Measurements from ENCODE around the gene ZW10. TPM values are rescaled to one million over a fixed set of nuclear protein-coding genes. Genes with fewer than 3 reads are reported as not detected.
A peak's percentile ranks its signal among the peaks of the same experiment; 100 is the strongest.
"Not testable (repeated sequence)": the region's sequence is repeated elsewhere in the genome, so short reads cannot be mapped to it uniquely, and the experiment has no call there.

ZW10 gene
- total RNA-seq, 1 experiment from 2014 or later: 9.9 TPM

DNA sequence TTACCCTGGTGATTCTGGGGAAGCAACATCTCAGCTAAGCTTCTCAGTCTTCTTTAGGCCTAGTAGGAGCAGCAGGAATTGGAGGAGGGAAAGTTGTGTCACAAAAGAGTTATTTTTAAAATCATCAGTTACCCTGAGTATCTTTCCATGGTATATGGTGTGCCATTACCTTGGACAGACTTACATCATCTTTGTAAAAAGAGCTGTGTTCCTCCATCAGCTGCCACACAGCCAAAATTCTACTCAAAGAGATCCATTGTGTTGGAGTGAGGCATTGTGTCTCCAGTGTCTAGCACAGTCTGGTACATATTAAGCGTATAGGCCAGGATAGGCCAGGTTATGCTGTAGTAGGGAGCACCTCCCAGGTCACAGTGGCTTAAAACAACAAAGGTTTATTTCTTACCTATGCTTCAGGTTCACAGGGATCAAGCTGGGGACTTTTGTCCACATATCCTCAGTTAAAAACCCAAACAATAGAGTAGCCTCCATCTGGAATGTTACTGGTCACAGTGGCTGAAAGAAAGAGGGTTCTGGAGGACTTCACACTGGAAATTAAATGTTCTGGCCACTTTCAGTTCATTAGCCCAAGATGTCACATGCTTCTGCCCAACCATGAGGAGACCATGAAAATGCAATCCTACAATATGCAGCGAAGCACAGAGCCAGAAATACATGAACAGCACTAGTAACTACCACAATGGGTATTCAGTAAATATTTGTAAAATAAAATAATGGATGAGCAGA, 57.4 kb downstream of the ZW10 start:
- in situ Hi-C loops (cut with HindIII; ENCODE audit: low pct_unique_long_range_greater_than_20kb, low sequenced_read_pairs): no loop called here

GRCh38 chr11:113715273-113715672, 58.2 kb downstream of the ZW10 start:
- in situ Hi-C loops (cut with HindIII; ENCODE audit: low pct_unique_long_range_greater_than_20kb, low sequenced_read_pairs): no loop called here
- no peak for DNase-seq (ENCODE audit: low read depth)

More for the DNA sequence above, 57.4 kb downstream of the ZW10 start:
- no peak for DNase-seq (ENCODE audit: low read depth)

- in situ Hi-C loops (cut with HindIII; ENCODE audit: low pct_unique_long_range_greater_than_20kb, low sequenced_read_pairs): no loop called here
- no peak for DNase-seq (ENCODE audit: low read depth)
These were observed 62.5 kb downstream of the ZW10 start for GRCh38 chr11:113710989-113711388.

GRCh38 chr11:113705871-113706655, 67.4 kb downstream of the ZW10 start, which contains the start of gene TMPRSS5:
TSS of gene TMPRSS5 (minus strand) at chr11:113706308. CDS start at chr11:113706224, 84 bp downstream.
- in situ Hi-C loops (cut with HindIII; ENCODE audit: low pct_unique_long_range_greater_than_20kb, low sequenced_read_pairs): no loop called here
- DNase-seq (ENCODE audit: low read depth): no peak

GRCh38 chr11:113703551-113703950, 69.9 kb downstream of the ZW10 start:
- DNase-seq (ENCODE audit: low read depth); in situ Hi-C loops (cut with HindIII; ENCODE audit: low pct_unique_long_range_greater_than_20kb, low sequenced_read_pairs): not testable (repeated sequence)

GRCh38 chr11:113701491-113701890, 72.0 kb downstream of the ZW10 start:
- in situ Hi-C loops (cut with HindIII; ENCODE audit: low pct_unique_long_range_greater_than_20kb, low sequenced_read_pairs): no loop called here
- no peak for DNase-seq (ENCODE audit: low read depth)

DNA sequence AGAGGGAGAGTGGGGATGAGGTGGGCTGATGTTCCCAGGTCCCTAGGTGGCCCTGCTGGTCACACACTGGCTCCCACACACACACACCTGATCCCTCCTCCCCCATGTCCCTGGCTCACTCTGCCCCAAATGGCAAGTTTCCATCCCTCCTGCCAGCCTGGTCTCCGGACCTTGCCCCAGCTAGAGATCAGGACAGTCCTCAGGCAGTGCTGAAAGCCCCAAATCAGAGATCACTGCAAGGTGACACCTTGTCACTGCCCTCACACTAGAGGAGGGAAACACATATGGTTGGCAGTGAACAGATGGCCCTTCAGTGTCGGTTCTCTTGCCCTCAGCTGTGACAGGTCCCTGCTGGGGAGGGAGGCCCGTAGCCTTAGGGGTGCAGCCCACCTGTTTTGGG, 75.0 kb downstream of the ZW10 start:
- in situ Hi-C loops (cut with HindIII; ENCODE audit: low pct_unique_long_range_greater_than_20kb, low sequenced_read_pairs): no loop called here

DNA sequence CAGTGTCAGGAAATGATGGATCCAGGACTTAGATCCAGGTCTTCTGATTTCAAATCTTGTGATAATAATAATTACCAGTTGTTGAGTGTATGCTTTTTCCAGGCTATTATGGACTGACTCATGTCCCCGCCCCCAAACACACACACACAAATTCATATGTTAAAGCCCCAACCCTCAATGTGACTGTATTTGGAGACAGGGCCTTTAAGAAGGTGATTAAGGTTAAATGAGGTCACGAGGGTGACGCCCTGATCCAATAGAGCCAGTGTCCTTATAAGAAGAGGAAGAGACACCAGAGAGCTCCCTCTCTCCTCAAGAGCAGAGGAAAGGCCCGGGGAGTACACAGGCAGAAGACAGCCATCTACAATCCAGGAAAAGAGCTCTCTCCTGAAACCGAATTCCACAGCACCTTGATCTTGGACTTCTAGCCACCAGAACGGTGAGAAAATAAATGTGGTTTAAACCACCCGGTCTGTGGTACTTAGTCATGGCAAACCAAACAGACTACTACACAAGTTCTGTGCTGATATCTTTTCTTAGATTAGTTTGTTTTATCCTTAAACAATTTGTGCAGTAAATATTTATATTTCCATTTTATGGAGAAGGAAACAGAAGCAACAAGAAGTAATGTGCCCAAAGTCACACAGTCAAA, 75.6 kb downstream of the ZW10 start:
- in situ Hi-C loops (cut with HindIII; ENCODE audit: low pct_unique_long_range_greater_than_20kb, low sequenced_read_pairs): no loop called here
- DNase-seq (ENCODE audit: low read depth): no peak

More for the DNA sequence above, 75.0 kb downstream of the ZW10 start:
- DNase-seq (ENCODE audit: low read depth): no peak

DNA sequence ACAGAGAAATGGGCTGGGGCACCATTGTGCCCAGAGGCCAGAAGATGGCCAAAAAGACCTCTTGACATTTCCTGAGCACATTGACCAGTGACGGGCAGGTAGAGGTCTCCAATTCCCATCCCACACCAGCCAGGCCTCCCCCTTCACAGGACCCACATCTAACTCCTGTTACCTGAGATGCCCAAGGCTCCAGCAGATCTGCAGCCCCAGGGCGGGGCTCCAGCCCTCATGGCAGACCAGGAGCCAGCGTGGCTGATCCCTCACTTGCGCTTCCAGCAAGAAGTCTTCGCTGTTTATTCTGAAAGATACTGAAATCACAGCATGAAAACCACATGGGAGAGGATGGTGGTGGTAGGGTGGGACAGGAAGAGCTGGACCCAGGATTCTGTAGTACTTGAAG, 76.4 kb downstream of the ZW10 start:
- in situ Hi-C loops (cut with HindIII; ENCODE audit: low pct_unique_long_range_greater_than_20kb, low sequenced_read_pairs): no loop called here
- no peak for DNase-seq (ENCODE audit: low read depth)

GRCh38 chr11:113695207-113695606, 78.3 kb downstream of the ZW10 start:
- DNase-seq (ENCODE audit: low read depth): no peak
- in situ Hi-C loops (cut with HindIII; ENCODE audit: low pct_unique_long_range_greater_than_20kb, low sequenced_read_pairs): no loop called here

DNA sequence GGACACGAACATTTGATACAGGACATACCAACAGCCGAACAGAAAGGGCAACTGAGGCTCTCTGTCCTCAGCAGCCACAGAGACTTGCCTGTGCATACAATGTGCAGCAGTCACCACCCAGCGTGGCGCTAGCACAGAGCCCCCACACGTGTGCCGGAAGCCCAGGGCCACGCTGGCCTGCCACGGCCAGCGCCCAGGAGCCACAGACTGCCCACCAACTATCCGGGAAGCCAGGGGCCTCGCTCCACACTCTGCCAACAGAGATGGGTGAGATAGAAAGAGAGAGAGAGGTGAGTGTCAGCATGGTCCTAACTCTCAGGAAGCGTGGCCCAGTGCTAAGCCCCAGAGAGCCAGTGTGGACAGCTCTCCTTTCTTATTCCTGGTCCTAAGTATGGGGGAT, 79.1 kb downstream of the ZW10 start:
- in situ Hi-C loops (cut with HindIII; ENCODE audit: low pct_unique_long_range_greater_than_20kb, low sequenced_read_pairs): no loop called here

GRCh38 chr11:113693030-113693429, 80.5 kb downstream of the ZW10 start:
- in situ Hi-C loops (cut with HindIII; ENCODE audit: low pct_unique_long_range_greater_than_20kb, low sequenced_read_pairs): no loop called here
- DNase-seq (ENCODE audit: low read depth): no peak

More for the DNA sequence above, 79.1 kb downstream of the ZW10 start:
- no peak for DNase-seq (ENCODE audit: low read depth)

GRCh38 chr11:113690619-113691569, 82.6 kb downstream of the ZW10 start:
- in situ Hi-C loops (cut with HindIII; ENCODE audit: low pct_unique_long_range_greater_than_20kb, low sequenced_read_pairs): no loop called here

DNA sequence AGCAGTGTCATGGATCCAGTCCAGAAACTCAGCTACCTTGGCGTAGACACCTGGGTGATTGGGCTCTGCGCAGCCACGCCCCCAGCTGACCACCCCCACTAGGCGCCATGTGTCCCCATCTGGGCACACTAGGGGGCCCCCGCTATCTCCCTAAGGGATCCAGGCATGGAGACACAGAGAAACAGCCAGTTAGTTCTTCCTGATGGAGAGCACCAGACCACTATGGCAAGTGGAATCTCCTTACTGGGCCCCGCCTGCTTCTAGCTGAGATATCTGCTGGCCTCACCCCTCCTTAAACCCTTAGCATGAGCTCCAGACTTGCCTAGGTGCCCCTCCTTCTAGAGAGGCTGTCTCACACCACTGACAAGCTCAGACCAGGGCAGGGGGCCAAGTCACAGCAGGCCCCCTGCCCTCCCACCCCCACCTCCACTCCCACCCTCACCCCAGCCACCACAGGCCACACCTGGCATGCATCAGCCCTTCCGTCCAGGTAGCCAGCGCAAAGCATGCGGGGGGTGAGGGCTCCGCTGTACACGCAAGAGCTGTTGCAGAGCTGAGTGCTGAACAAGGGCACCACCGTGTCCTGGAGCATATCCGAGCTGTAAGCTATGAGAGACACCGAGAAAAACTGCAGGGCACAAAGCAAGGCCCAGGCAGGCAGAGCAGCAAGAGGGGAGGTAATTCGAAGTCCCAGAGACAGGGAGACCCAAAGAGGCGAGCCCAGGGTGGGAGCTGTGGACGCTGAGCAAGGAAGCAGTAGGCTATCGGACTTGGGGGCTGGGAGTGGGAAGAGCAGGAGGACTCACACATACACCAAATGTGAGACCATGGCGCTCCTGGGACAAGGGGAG, 83.5 kb downstream of the ZW10 start:
- in situ Hi-C loops (cut with HindIII; ENCODE audit: low pct_unique_long_range_greater_than_20kb, low sequenced_read_pairs): no loop called here
- no peak for DNase-seq (ENCODE audit: low read depth)

More at GRCh38 chr11:113690619-113691569, 82.6 kb downstream of the ZW10 start:
- DNase-seq (ENCODE audit: low read depth): peak; percentile 76

DNA sequence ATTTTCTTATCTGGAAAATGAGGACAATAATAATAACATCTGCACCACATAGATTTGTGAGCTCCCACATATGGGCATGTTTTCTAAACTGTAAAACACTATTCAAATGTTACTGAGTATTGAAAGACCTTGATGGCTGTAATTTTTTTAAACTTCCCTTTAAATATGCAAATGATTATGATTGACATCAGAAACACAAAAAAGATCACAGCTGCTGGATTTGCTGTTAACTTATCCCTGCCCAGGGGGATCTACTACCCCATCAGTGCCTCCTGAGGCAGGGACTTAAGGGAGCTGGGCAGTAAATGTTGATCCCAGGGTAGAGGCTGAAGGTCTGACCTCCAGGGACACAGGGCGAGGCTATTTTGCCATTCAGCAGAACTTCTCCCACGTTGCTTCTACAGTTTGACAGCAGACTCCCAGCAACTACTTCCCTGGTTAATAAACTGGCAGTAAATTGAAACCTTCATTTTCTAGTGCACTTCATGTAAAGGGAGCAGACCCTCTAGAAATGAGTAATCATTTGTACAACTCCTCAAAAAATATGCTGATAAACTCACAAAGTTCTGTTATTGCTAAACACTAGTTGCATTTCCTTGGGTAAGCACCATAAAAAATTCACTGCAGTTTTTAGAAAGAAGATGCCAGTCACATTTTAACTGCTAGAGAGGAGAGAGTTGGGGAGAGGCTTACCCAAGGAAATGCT, 87.7 kb downstream of the ZW10 start:
- no peak for DNase-seq (ENCODE audit: low read depth)
- in situ Hi-C loops (cut with HindIII; ENCODE audit: low pct_unique_long_range_greater_than_20kb, low sequenced_read_pairs): no loop called here

DNA sequence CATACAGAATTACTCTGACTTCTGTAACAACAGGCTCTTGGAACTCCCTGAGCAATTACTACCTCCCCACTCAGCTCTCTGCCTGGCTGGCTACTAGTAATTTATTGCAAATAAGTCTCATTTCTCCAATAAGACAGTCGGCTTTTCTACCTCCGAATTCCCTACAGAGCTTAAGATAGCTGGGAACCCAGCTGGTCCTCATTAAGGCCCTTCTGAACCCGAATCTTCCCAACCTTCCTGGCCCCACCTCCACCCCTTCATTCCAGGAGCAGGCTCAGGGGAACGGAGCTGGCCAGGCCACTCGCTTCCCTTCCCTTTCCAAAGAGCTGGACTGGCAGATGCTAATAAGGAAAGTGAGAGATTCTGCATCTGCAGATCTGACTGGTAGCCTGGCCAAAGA, 89.0 kb downstream of the ZW10 start:
- no peak for DNase-seq (ENCODE audit: low read depth)
- in situ Hi-C loops (cut with HindIII; ENCODE audit: low pct_unique_long_range_greater_than_20kb, low sequenced_read_pairs): no loop called here

All from Caki2 (cell line).